GM12891 (cell line): ENCODE data around the gene IL17D.

Experiments
- POLR2A ChIP-seq: IDR thresholded peaks from 2 replicates; pipeline ENCODE4 v1.6.1; 2011; ENCODE audit warnings: low read depth, low read length, control low read depth
- POLR2AphosphoS5 ChIP-seq: IDR thresholded peaks from 2 replicates; pipeline ENCODE4 v1.6.1; 2011; ENCODE audit warnings: low read depth, low read length, control low read depth

DNA sequence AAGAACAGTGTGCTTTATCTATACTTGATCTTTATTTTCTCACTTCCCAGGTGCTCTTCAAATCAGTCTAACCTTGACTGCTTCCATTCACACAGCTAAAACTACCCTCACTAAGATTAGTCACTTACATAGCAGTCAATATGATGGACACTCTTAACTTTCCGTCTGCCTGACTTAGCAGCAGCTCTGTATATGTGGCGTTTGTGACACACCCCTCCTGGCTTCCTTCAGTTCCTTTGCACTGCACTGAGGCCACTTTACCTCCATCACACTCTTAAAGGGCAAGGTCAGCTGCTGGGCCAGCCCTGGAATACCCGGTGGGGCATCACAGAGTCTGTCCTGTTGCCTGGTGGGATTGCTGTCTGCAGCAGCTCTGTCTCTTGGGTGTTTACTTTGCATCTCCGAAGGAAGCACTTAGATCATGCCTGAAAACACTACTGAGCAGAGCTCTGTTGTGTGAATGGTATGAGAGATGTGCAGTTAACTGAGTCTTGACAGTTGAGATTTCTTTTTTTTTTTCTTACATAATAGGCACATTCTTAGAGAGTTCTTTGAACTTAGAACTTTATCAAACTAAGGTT is 35.6 kb upstream of the IL17D start:
- TF ChIP-seq POLR2A (no peak), POLR2AphosphoS5 (no peak)
